Measurements from ENCODE around the gene RELCH. TPM values are rescaled to one million over a fixed set of nuclear protein-coding genes. Genes with fewer than 3 reads are reported as not detected.

RELCH gene
- total RNA-seq, 4 donors from 2014 or later, result 46.7 to 77.9 (median 55.0) TPM

GRCh38 chr18:62353170-62353569 is 166.1 kb downstream of the RELCH start:
- no peak for DNase-seq (ENCODE audit: low spot score in 2 of 2)
- 75 to 88% methylated on average over 7 of the region's 7 CpGs for WGBS, 2 donors

GRCh38 chr18:62354151-62354550 is 167.1 kb downstream of the RELCH start:
- TF ChIP-seq POLR2A (IDR thresholded peaks at IDR 0.05) (no peak), CTCF (IDR thresholded peaks at IDR 0.05) (no peak)
- no peak overlapping the region for H3K4me3 ChIP-seq (ENCODE audit: low read depth, poor library complexity, severe bottlenecking)
- no peak for DNase-seq (ENCODE audit: low spot score in 2 of 2)
- intact Hi-C loops (cut with DNase I; ENCODE audit: low total_unique reads), result no loop called here
- WGBS, 2 donors, result 88 to 89% methylated on average over 23 to 25 of the region's 29 CpGs

More at GRCh38 chr18:62353170-62353569, 166.1 kb downstream of the RELCH start:
- intact Hi-C loops (cut with DNase I; ENCODE audit: low total_unique reads), result no loop called here
- H3K4me3 ChIP-seq (ENCODE audit: low read depth, poor library complexity, severe bottlenecking), result no peak overlapping the region
- TF ChIP-seq POLR2A (IDR thresholded peaks at IDR 0.05) (no peak), CTCF (IDR thresholded peaks at IDR 0.05) (no peak)

GRCh38 chr18:62357079-62357719 is 170.1 kb downstream of the RELCH start:
- intact Hi-C loops (cut with DNase I; ENCODE audit: low total_unique reads), result no loop called here
- TF ChIP-seq CTCF (IDR thresholded peaks at IDR 0.05) (no peak), POLR2A (IDR thresholded peaks at IDR 0.05) (no peak)
- H3K4me3 ChIP-seq (ENCODE audit: low read depth, poor library complexity, severe bottlenecking), result no peak overlapping the region
- 75 to 84% methylated on average over 5 of the region's 5 CpGs for WGBS, 2 donors
- no peak for DNase-seq (ENCODE audit: low spot score in 2 of 2)

Other genes with a start within 250 kb of the RELCH start
- 10 to 100 TPM; 23.6 to 35.6 (median 31.7) TPM for gene PIGN, start 199 bp upstream of the RELCH start, total RNA-seq
- gene TNFRSF11A, start 138.1 kb downstream of the RELCH start, total RNA-seq, result 1 to 10 TPM; 1.5 to 7.6 (median 4.7) TPM

Data from lower leg skin (tissue), 4 donors.